Activated CD4-positive, CD25-positive, alpha-beta regulatory T cell treated with anti-CD3 and anti-CD28 coated beads, Interleukin-2, amount 50 U/mL, for 16 hours (primary cell): ENCODE data around the gene AANAT.
"Not testable (repeated sequence)": the region's sequence is repeated elsewhere in the genome, so short reads cannot be mapped to it uniquely, and the experiment has no call there.

Experiments used
- DNase-seq: peaks from one replicate; pipeline ENCODE4 v3.0.0-alpha.2; 2020; ENCODE audit warnings: low read depth, low spot score

AANAT gene

GRCh38 chr17:76506408-76507345, 39.3 kb downstream of the AANAT start:
- DNase-seq, result peak; percentile 75

DNA sequence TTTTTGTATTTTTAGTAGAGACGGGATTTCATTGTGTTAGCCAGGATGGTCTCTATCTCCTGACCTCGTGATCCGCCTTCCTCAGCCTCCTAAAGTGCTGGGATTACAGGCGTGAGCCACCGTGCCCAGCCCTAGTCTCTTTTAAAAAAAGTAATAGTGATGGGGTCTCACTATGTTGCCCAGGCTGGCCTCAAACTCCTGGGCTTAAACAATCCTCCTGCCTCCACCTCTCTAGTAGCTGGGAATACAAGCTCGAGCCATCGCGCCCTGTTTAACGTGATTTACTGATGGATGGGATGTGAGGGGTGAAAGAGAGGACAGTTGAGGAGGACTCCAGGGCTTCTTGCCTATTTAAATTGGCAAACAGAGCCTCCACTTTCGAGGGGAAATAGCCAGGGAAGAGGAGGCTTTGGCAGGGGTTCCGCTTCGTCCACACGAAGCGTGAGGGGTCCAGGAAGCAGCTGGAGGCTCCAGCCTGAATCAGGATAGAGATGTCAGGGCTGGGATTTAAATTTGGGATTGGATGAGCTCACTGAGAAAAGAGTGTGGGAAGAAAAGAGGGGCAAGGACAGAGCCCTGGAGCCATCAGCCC, 41.2 kb downstream of the AANAT start:
- DNase-seq, result not testable (repeated sequence)

GRCh38 chr17:76510831-76511244, 43.4 kb downstream of the AANAT start:
- DNase-seq, result no peak

DNA sequence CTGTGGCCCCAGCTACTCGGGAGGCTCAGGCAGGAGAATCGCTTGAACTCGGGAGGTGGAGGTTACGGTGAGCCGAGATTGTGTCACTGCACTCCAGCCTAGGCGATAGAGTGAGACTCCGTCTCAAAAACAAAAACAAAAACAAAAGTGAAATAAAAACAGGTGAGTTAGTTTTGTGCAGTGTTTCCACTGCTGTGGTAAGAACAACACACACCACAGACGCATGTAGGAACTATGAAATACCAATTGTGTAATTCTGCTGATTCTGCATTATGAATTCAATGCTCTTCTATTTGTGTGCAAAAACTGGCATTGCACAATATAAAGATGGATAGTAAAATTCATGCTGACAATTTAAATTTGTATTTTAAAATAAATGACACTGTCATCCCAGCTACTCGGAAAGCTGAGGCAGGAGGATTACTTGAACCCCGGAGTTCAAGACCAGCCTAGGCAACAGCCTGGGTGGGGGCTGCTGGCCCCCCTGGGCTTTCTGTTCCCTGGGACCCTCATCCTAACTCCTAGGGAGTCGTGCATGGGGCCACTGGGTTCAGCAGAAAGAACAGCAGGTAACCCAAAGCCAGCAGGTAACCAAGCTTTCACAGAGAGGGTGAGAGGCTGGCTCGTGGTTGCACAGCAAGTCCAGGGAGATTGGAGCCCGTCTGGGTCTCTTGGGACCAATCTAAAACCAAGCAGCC, 44.4 kb downstream of the AANAT start:
- DNase-seq, result no peak

- DNase-seq, result no peak
These were observed 45.2 kb downstream of the AANAT start for GRCh38 chr17:76512366-76513305.

DNA sequence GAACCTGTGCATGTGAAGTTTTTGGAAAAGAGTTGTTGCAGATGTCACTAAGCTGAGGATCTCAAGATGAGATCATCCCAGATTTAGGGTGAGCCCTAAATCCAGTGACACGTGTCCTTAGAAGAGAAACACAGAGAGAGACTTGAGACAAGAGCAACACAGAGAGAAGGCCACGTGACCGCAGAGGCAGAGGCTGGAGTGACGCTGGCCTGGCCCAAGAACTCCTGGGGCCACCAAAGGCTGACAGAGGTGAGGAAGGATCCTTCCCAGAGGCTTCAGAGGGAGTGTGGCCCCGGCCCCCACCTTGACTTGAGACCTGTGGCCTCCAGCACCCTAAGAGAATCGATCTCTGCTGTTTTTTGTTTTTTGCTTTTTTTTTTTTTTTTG, 45.9 kb downstream of the AANAT start:
- DNase-seq, result no peak

DNA sequence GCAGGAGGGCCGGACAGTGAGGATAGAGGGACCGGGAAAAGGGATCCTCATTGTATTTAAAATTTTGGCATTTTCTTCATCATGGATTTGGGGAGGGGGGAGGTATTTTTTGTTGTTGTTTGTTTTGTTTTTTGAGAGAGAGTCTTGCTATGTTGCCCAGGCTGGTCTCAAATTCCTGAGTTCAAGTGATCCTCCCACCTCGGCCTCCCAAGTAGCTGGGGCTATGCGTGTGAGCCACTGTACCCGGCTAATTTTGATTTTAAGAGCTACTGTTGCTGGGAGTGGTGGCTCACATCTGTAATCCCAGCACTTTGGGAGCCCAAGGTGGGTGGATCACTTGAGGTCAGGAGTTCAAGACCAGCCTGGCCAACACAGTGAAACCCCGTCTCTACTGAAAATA, 47.0 kb downstream of the AANAT start:
- not testable (repeated sequence) for DNase-seq

DNA sequence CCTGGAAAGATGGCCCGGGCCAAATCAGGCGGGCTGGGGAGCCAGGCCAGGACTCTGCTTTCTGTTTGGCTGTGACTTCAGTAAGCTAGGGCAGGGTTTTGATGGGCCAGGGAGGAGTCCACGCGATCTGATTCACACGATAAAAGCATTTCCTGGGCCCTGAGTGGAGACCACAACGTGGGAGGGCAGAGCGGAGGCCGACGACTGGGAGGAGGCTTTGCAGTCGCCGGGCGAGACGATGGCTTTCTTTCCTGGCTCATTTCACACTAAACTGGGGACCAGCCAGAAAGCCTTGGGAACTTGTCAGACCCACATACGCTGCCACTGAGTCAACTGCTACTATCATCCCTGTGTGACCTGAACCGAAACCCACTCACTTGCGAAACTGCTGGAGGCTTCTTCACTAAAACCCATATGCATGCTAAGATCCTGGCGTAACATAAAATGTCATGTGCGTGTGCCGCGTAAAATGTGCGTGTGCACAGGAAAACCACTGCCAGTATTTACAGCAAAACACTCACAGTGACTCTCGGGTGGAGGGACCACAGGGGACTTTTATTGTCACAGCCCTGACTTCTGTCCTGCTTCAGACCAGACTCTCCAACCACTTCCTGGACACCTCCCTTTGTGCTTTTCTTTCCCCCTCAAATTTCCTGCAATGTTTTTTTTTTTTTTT, 48.0 kb downstream of the AANAT start:
- DNase-seq, result peak; percentile 58

DNA sequence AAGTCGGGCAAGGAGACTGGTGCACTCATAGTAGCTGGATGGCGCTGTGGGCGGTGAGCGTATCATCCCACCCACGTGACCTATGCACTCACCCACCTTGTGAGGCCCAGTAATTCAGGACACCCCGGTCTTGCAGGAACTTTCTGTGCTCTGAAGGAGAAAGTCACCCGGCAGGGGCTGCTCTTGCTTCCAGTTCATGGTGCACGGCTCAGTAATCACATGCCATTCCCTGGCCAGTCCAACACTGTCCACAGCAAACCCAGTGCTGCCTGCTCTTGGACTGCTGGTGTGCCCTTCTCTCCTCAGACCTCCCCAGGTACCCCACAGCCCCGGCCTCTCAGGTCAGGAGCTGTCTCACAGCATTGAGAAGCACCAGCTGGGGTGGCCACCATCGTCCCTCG, 50.2 kb downstream of the AANAT start:
- DNase-seq, result no peak

- DNase-seq, result no peak
These were observed 51.9 kb downstream of the AANAT start for GRCh38 chr17:76519048-76519966.
